Measurements from ENCODE around the gene GOLIM4. TPM values are rescaled to one million over a fixed set of nuclear protein-coding genes. Genes with fewer than 3 reads are reported as not detected.

The GOLIM4 gene
- total and polyA plus RNA-seq, 2 of the 13 experiments (the other 11 are each of a cell fraction or from before 2014, with no cell fraction given): 10.9 to 47.7 TPM

GRCh38 chr3:168100777-168101492, 5.2 kb upstream of the GOLIM4 start (continued):
- TF ChIP-seq, protein P1, sequence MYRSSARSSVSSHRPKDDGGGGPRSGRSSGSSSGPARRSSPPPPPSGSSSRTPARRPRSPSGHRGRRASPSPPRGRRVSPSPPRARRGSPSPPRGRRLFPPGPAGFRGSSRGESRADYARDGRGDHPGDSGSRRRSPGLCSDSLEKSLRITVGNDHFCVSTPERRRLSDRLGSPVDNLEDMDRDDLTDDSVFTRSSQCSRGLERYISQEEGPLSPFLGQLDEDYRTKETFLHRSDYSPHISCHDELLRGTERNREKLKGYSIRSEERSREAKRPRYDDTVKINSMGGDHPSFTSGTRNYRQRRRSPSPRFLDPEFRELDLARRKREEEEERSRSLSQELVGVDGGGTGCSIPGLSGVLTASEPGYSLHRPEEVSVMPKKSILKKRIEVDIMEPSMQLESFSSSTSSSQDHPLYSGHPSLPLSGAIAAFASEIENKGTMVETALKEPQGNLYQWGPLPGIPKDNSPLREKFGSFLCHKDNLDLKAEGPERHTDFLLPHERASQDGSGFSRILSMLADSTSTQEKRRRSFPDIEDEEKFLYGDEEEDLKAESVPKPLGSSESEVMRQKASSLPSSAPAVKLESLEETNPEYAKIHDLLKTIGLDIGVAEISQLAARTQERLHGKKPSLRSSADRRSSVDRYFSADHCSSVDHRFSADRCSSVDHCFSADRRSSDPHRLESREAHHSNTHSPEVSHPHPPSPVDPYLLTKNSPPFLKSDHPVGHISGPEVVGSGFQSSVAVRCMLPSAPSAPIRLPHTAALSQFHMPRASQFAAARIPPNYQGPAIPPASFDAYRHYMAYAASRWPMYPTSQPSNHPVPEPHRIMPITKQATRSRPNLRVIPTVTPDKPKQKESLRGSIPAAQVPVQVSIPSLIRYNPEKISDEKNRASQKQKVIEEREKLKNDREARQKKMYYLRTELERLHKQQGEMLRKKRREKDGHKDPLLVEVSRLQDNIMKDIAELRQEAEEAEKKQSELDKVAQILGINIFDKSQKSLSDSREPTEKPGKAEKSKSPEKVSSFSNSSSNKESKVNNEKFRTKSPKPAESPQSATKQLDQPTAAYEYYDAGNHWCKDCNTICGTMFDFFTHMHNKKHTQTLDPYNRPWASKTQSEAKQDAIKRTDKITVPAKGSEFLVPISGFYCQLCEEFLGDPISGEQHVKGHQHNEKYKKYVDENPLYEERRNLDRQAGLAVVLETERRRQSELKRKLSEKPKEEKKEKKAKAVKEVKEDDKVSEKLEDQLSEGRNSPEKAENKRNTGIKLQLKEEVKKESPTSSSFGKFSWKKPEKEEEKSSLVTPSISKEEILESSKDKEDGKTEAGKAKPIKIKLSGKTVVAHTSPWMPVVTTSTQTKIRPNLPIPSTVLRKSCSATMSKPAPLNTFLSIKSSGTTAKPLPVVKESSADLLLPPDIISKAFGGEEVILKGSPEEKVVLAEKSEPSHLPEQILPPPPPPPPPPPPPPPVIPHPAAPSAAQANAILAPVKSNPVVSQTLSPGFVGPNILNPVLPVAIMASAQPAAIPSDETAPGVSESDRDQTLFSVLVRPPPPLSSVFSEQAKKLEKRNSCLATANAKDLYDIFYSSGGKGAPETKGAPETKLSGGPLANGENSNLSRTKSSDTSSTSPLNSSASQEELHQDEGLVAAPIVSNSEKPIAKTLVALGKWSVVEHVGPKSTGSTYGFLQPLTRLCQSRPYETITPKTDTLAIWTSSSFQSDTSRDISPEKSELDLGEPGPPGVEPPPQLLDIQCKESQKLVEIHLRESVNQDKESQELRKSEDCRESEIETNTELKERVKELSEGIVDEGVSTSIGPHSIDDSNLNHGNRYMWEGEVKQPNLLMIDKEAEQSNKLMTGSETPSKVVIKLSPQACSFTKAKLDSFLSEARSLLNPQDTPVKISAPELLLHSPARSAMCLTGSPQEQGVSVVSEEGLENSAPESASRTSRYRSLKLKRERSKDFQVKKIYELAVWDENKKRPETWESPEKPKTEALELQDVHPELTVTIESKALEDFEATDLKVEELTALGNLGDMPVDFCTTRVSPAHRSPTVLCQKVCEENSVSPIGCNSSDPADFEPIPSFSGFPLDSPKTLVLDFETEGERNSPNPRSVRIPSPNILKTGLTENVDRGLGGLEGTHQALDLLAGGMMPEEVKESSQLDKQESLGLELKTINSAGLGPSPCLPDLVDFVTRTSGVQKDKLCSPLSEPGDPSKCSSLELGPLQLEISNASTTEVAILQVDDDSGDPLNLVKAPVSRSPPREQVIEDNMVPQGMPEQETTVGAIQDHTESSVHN (CRISPR knock-in tag; IDR thresholded peaks at IDR 0.05): no peak
- no peak for TF ChIP-seq ZBTB3 (CRISPR knock-in tag; IDR thresholded peaks at IDR 0.05; ENCODE audit: borderline replicate concordance, low read depth)

DNA sequence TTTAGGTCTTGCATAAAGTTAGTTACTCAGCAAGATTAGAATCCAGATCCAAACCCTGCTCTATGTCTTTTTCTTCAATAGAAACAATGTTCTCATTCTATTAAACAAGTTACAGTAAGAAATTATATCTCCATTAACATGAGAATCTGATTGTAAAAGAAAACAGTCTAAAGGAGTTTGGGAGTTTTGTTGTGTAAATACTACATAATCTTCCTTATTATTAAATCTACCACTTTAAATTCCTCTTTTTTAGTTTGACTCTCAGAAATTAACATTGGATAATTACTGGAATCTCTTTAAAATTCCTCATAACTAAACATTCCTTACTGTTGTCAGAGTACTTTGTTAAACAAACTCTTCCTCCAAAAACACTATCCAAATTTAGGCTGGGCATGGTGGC, 1.7 kb upstream of the GOLIM4 start:
- no peak overlapping the region for H2AFZ ChIP-seq (ENCODE audit: low read length)
- in situ Hi-C loops (cut with HindIII; ENCODE audit: extremely low pct_ligation_motif_present, low pct_unique_long_range_greater_than_20kb): no loop called here
- POLR2A ChIA-PET: no interaction called here
- no peak for TF ChIP-seq ZNF333 (CRISPR knock-in tag; IDR thresholded peaks at IDR 0.05; ENCODE audit: borderline replicate concordance)
- no peak for TF ChIP-seq CSRNP2 (CRISPR knock-in tag; conservative IDR thresholded peaks at IDR 0.05; ENCODE audit: low read depth)
- no peak for TF ChIP-seq ZNF577 (CRISPR knock-in tag; IDR thresholded peaks at IDR 0.05; ENCODE audit: borderline replicate concordance, low read depth)
- TF ChIP-seq MIER2 (CRISPR knock-in tag; IDR thresholded peaks at IDR 0.05): no peak
- no peak for TF ChIP-seq ZSCAN22 (CRISPR knock-in tag; IDR thresholded peaks at IDR 0.05)
- no peak for TF ChIP-seq SALL1 (CRISPR knock-in tag; IDR thresholded peaks at IDR 0.05)
- no peak for TF ChIP-seq SKIL (CRISPR knock-in tag; IDR thresholded peaks at IDR 0.05; ENCODE audit: borderline replicate concordance)
- TF ChIP-seq MTA1 (CRISPR knock-in tag; IDR thresholded peaks at IDR 0.05; ENCODE audit: borderline replicate concordance): no peak

More for the DNA sequence above, 1.7 kb upstream of the GOLIM4 start:
- DNase-seq (ENCODE audit: low spot score) (no peak), ATAC-seq (no peak), FAIRE-seq (no peak)
- Histone ChIP-seq H3K9me3 (ENCODE audit: low read length) (no peaks in the 10 kb centered on the region), H3K4me1 (ENCODE audit: insufficient read depth, low read length) (peaks cover 24% of the 10 kb centered on the region), H3K9ac (ENCODE audit: insufficient read depth, low read depth, low read length) (no peak overlapping the region), H3K4me3 (replicated peaks in 1 of 3; ENCODE audit: insufficient read depth in 1 of 3, low read depth in 2 of 3, low read length in 3 of 3) (no peak overlapping the region; a peak in 1 of 6 replicates), H3K4me2 (ENCODE audit: low read depth, low read length) (peak overlapping the region; percentile 97; the same call in 1 of the 2 replicates), H3K27ac (ENCODE audit: extremely low read length, insufficient read depth, low read length) (no peak overlapping the region), H3K79me2 (ENCODE audit: insufficient read depth, low read length) (peaks cover 24% of the 10 kb centered on the region), H3K27me3 (ENCODE audit: control insufficient read depth in 1 of 2, insufficient read depth in 2 of 2, low read length in 2 of 2) (no peaks in the 10 kb centered on the region; a peak in 1 of 5 replicates), H3K36me3 (replicated peaks in 1 of 2; ENCODE audit: control insufficient read depth in 1 of 2, insufficient read depth in 2 of 2, low read length in 2 of 2) (no peaks in the 10 kb centered on the region), H4K20me1 (ENCODE audit: insufficient read depth, low read length) (no peaks in the 10 kb centered on the region; the same call in 1 of the 2 replicates)
- CTCF ChIA-PET (ENCODE audit: low intra/inter-chr PET ratio, low total read pairs): no interaction called here
- BruUV-seq (replicated peaks): no TSS peak
- intact Hi-C loops (cut with micrococcal nuclease; ENCODE audit: unreplicated experiment): loop anchor here (10.0 kb wide), 1 partner anchor 363 kb away; the partner anchor contains the start of genes PDCD10 and SERPINI1

Measured in HepG2 (cell line).